HL-60 (cell line): Measurements from ENCODE around the gene AKAP6.

Experiments
- DNase-seq, 2 experiments: peaks; one replicate each; pipeline ENCODE4 v3.0.0-alpha.2; 2010 to 2020; ENCODE audit warnings: low read depth in 1 of 2, low spot score in 1 of 2
- H3K27ac ChIP-seq: fragments of 250-450 bp; sonication (Bioruptor Pico); replicated peaks from 2 replicates; pipeline ENCODE4 v1.5.1; 2020; ENCODE audit warnings: mild to moderate bottlenecking, moderate library complexity
- H3K27me3 ChIP-seq: fragments of 250-450 bp; sonication (Bioruptor Pico); 2 replicates; pipeline ENCODE4 v1.5.1; 2021; ENCODE audit warnings: mild to moderate bottlenecking, moderate library complexity; ENCODE audit not compliant: insufficient read depth, poor library complexity, severe bottlenecking
- H3K4me3 ChIP-seq: replicated peaks from 2 replicates; pipeline ENCODE4 v1.5.1; 2011; ENCODE audit warnings: mild to moderate bottlenecking, control low read depth, low read length; ENCODE audit not compliant: insufficient read depth
- GABPA ChIP-seq: IDR thresholded peaks from 2 replicates; pipeline ENCODE4 v1.6.1; 2012; ENCODE audit warnings: low read depth
- POLR2AphosphoS5 ChIP-seq: IDR thresholded peaks from 2 replicates; pipeline ENCODE4 v1.6.1; 2012; ENCODE audit warnings: low read depth
- SPI1 ChIP-seq: IDR thresholded peaks from 2 replicates; pipeline ENCODE4 v1.6.1; 2012; ENCODE audit warnings: low read depth, mild to moderate bottlenecking, borderline replicate concordance
- TF ChIP-seq, protein P1 (sequence below): IDR thresholded peaks from 2 replicates; pipeline ENCODE4 v1.6.1; 2012; ENCODE audit warnings: low read depth; ENCODE audit not compliant: insufficient replicate concordance
- TF ChIP-seq, protein P2 (sequence below): IDR thresholded peaks from one replicate; pipeline ENCODE4 v1.5.1; 2011; ENCODE audit warnings: low read length, control low read depth, inconsistent platforms; ENCODE audit not compliant: insufficient read depth

The AKAP6 gene

GRCh38 chr14:32820682-32821081 is 491.6 kb downstream of the AKAP6 start:
- TF ChIP-seq, protein P1, sequence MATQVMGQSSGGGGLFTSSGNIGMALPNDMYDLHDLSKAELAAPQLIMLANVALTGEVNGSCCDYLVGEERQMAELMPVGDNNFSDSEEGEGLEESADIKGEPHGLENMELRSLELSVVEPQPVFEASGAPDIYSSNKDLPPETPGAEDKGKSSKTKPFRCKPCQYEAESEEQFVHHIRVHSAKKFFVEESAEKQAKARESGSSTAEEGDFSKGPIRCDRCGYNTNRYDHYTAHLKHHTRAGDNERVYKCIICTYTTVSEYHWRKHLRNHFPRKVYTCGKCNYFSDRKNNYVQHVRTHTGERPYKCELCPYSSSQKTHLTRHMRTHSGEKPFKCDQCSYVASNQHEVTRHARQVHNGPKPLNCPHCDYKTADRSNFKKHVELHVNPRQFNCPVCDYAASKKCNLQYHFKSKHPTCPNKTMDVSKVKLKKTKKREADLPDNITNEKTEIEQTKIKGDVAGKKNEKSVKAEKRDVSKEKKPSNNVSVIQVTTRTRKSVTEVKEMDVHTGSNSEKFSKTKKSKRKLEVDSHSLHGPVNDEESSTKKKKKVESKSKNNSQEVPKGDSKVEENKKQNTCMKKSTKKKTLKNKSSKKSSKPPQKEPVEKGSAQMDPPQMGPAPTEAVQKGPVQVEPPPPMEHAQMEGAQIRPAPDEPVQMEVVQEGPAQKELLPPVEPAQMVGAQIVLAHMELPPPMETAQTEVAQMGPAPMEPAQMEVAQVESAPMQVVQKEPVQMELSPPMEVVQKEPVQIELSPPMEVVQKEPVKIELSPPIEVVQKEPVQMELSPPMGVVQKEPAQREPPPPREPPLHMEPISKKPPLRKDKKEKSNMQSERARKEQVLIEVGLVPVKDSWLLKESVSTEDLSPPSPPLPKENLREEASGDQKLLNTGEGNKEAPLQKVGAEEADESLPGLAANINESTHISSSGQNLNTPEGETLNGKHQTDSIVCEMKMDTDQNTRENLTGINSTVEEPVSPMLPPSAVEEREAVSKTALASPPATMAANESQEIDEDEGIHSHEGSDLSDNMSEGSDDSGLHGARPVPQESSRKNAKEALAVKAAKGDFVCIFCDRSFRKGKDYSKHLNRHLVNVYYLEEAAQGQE = no peak
- TF ChIP-seq POLR2AphosphoS5 = no peak
- Histone ChIP-seq H3K27ac (no peak overlapping the region), H3K4me3 (no peak overlapping the region), H3K27me3 (no peaks in the 10 kb centered on the region)
- DNase-seq = no peak

DNA sequence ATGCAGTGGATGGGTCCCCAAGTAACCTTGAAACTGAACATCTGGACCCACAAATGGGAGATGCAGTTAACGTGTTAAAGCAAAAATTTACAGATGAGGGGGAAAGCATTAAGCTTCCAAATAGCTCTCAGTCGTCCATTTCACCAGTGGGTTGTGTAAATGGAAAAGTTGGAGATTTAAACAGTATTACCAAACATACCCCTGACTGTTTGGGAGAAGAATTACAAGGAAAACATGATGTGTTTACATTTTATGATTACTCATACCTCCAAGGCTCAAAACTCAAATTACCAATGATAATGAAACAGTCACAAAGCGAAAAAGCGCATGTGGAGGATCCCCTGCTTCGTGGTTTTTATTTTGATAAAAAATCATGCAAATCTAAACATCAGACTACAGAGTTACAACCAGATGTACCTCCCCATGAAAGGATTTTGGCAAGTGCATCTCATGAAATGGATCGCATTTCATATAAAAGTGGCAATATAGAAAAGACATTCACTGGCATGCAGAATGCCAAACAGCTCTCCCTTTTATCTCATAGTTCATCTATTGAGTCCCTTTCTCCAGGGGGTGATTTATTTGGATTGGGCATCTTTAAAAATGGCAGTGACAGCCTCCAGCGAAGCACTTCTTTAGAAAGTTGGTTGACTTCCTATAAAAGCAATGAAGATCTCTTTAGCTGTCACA is 493.0 kb downstream of the AKAP6 start:
- Histone ChIP-seq H3K27ac (no peak overlapping the region), H3K4me3 (no peak overlapping the region), H3K27me3 (no peaks in the 10 kb centered on the region)
- no peak for TF ChIP-seq SPI1
- DNase-seq = no peak

- TF ChIP-seq SPI1 (no peak), POLR2AphosphoS5 (no peak), GABPA (no peak)
- TF ChIP-seq, protein P2, sequence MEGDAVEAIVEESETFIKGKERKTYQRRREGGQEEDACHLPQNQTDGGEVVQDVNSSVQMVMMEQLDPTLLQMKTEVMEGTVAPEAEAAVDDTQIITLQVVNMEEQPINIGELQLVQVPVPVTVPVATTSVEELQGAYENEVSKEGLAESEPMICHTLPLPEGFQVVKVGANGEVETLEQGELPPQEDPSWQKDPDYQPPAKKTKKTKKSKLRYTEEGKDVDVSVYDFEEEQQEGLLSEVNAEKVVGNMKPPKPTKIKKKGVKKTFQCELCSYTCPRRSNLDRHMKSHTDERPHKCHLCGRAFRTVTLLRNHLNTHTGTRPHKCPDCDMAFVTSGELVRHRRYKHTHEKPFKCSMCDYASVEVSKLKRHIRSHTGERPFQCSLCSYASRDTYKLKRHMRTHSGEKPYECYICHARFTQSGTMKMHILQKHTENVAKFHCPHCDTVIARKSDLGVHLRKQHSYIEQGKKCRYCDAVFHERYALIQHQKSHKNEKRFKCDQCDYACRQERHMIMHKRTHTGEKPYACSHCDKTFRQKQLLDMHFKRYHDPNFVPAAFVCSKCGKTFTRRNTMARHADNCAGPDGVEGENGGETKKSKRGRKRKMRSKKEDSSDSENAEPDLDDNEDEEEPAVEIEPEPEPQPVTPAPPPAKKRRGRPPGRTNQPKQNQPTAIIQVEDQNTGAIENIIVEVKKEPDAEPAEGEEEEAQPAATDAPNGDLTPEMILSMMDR = no peak
- TF ChIP-seq, protein P1 = no peak
- DNase-seq = no peak
These were observed 494.6 kb downstream of the AKAP6 start for GRCh38 chr14:32823706-32824105.

GRCh38 chr14:32824195-32824594 is 495.1 kb downstream of the AKAP6 start:
- H3K4me3 ChIP-seq = no peak overlapping the region
- TF ChIP-seq, protein P1 = no peak
- TF ChIP-seq, protein P2 = no peak
- TF ChIP-seq SPI1 = no peak
- TF ChIP-seq POLR2AphosphoS5 = no peak
- TF ChIP-seq GABPA = no peak
- no peaks in the 10 kb centered on the region for H3K27me3 ChIP-seq
- no peak overlapping the region for H3K27ac ChIP-seq
- DNase-seq = no peak

More at GRCh38 chr14:32823706-32824105, 494.6 kb downstream of the AKAP6 start:
- Histone ChIP-seq H3K27ac (no peak overlapping the region), H3K27me3 (no peaks in the 10 kb centered on the region), H3K4me3 (no peak overlapping the region)
